ENCODE data around the gene ZFPM1.

DNA sequence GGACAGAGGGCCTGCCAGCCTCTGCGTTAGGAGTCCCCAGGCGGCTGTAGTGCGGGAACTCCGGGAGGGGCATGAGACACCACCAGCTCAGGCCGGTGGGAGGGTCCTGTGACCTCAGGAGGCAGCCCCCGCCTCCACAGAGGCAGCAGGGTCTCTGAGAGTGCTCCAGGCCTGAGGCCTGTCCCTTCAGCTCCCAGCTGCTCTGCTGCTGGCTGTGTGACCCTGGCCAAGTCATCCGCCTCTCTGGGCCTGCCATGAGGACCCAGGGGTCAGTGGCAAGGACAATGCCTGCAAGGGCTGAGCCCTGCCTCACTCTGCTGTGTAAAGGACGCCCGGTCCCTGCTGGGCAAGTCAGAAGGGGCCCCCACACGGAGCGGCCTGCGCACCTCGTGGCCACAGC lies 27.1 kb upstream of the ZFPM1 start:
- no peak for TF ChIP-seq CTCF (IDR thresholded peaks at IDR 0.05)
- no peak for TF ChIP-seq POLR2A (IDR thresholded peaks at IDR 0.05)
- no peak for TF ChIP-seq POLR2AphosphoS5 (IDR thresholded peaks at IDR 0.05)

Data from suprapubic skin (tissue), 4 donors.